GM13977 (cell line): ENCODE measurements around the gene COL2A1.

Experiments used
- DNase-seq: peaks from one replicate; pipeline ENCODE4 v3.0.0; 2012; ENCODE audit warnings: low spot score
- CTCF ChIP-seq: IDR thresholded peaks from 2 replicates; pipeline ENCODE4 v1.5.1; 2012; ENCODE audit warnings: mild to moderate bottlenecking, control low read depth; ENCODE audit not compliant: insufficient read depth; ENCODE audit errors: extremely low read depth, missing control alignments
- in situ Hi-C: fragments of 300-500 bp; cut with MboI; formaldehyde crosslinking; loops from one replicate; pipeline ENCODE4 v1.12.0; 2022; ENCODE audit warnings: low sequenced_read_pairs, low pct_unique_long_range_greater_than_20kb, mixed read lengths, inconsistent platforms; ENCODE audit not compliant: unreplicated experiment

Gene COL2A1

GRCh38 chr12:48026060-48026827 is 22.0 kb upstream of the COL2A1 start:
- in situ Hi-C loops, result no loop called here
- no peak for DNase-seq
- TF ChIP-seq CTCF, result no peak

- DNase-seq, result no peak
- in situ Hi-C loops, result no loop called here
- no peak for TF ChIP-seq CTCF
Observed at GRCh38 chr12:48025281-48025680, 21.0 kb upstream of the COL2A1 start.

GRCh38 chr12:48024735-48025134 is 20.5 kb upstream of the COL2A1 start:
- no peak for TF ChIP-seq CTCF
- in situ Hi-C loops, result no loop called here
- DNase-seq, result no peak

- in situ Hi-C loops, result no loop called here
- no peak for DNase-seq
- no peak for TF ChIP-seq CTCF
Observed at GRCh38 chr12:48023386-48023785, 19.1 kb upstream of the COL2A1 start.

- no peak for DNase-seq
- TF ChIP-seq CTCF, result no peak
- in situ Hi-C loops, result no loop called here
Observed at GRCh38 chr12:48022676-48023385, 18.6 kb upstream of the COL2A1 start.

- in situ Hi-C loops, result no loop called here
- DNase-seq, result no peak
- TF ChIP-seq CTCF, result no peak
Observed at GRCh38 chr12:48022180-48022521, 17.9 kb upstream of the COL2A1 start.
